Muscle of leg (tissue), 11 donors: ENCODE results near the gene RUFY1. TPM values are rescaled to one million over a fixed set of nuclear protein-coding genes. Genes with fewer than 3 reads are reported as not detected.
A peak's percentile ranks its signal among the peaks of the same experiment; 100 is the strongest.
"Not testable (repeated sequence)": the region's sequence is repeated elsewhere in the genome, so short reads cannot be mapped to it uniquely, and the experiment has no call there.

Experiments used
- DNase-seq: peaks from one replicate; pipeline ENCODE4 v3.0.0; 2013
- H3K27ac ChIP-seq: one replicate; pipeline ENCODE4 v1.5.1; 2013; ENCODE audit warnings: mild to moderate bottlenecking, low read length, control low read depth
- H3K27me3 ChIP-seq: one replicate; pipeline ENCODE4 v1.6.1; 2013; ENCODE audit warnings: low read length; ENCODE audit not compliant: control insufficient read depth, insufficient read depth
- H3K36me3 ChIP-seq: one replicate; pipeline ENCODE4 v1.6.1; 2013; ENCODE audit warnings: low read length; ENCODE audit not compliant: control insufficient read depth, insufficient read depth
- H3K4me1 ChIP-seq: one replicate; pipeline ENCODE4 v1.6.1; 2013; ENCODE audit warnings: low read length; ENCODE audit not compliant: control insufficient read depth, insufficient read depth
- H3K4me3 ChIP-seq: one replicate; pipeline ENCODE4 v1.5.1; 2013; ENCODE audit warnings: low read length, control low read depth
- H3K9me3 ChIP-seq: replicated peaks from 2 replicates; pipeline ENCODE4 v1.6.1; 2013; ENCODE audit warnings: low read depth, low read length; ENCODE audit not compliant: control insufficient read depth
- WGBS: methylation state at CpG from one replicate; pipeline ENCODE4 v1.1.5; 2013; ENCODE audit warnings: missing lambda C conversion rate; ENCODE audit not compliant: insufficient coverage; 5-methylcytosine and 5-hydroxymethylcytosine counted together
- polyA plus RNA-seq, 8 donors: library from polyadenylated mRNA; unstranded; fragments of 120-200 nt; gene quantifications; one replicate each; pipeline versions ENCODE4 v1.2.1 to v1.2.3, GENCODE V29; 2013; ENCODE audit warnings: inconsistent platforms in 1 of 8, low replicate concordance in 1 of 8; ENCODE audit not compliant: insufficient read length in 8 of 8, insufficient read depth in 1 of 8
- total RNA-seq: library from RNA; stranded (reverse); fragments of 120-200 nt; gene quantifications from one replicate; pipeline ENCODE4 v1.2.4, GENCODE V29; 2013

RUFY1 gene
- total and polyA plus RNA-seq, 9 donors: 30.9 to 41.0 (median 35.8) TPM

DNA sequence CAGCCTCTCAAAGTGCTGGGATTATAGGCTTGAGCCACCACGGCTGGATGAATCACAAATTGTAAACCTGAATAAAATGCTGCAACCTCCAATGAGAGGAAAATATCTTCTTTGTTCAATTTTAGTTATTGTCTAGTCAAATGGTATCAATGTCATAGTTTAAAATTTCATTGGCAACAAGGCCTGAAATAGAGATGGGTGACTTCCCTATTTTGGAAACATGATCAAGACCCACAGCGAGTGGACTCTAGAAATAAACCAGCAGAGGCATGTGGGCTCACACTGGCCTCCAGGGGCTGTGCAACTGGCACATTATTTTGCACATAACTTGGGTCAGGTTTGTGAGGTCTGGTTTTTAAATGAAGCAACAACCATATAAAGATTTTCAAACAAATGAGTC, 102.8 kb downstream of the RUFY1 start:
- not testable (repeated sequence) for H3K4me3 ChIP-seq, H3K4me1 ChIP-seq, DNase-seq, H3K27me3 ChIP-seq, H3K9me3 ChIP-seq, H3K36me3 ChIP-seq, H3K27ac ChIP-seq
- WGBS: no CpG with 5 or more reads among the region's 2 CpGs

DNA sequence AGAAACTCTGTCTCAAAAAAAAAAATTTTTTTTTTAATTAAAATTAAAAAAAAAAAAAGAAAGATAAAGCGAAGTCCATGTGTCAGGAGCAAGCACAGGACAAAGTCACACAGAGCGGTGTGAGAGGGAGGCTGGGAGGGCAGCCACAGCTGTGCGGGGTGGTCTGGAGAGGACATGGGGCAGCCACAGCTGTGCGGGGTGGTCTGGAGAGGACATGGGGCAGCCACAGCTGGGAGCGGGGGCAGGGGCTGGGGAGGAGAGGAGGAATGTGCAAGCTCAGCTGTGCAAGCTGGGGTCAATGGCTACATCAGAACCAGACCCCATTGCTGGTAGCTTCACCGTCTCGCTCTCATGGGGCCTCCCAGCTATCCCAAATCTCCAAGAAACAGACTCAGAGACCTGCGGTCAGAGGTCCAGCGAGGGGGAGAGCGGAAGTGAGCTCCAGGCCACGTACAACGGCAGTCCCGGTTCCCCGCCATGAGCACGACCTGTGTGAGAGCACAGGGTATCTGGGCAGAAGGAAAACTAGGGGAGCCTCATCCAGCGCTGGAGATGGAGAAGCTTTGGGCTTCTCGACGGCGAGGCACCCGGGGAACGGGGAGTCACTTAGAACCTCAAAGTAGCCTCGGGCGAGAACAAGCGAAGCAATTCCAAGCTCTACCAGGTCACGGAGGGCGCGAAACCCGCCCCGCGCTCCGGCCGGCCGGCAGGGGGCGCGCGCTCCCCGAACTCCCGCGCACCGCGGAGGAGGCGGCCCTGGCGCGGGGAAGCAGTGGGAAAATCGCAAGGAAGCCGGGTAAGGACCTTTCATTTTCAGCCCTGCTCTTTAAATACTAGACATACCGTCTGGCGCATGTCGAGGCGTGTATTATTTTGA, 107.2 kb downstream of the RUFY1 start:
- DNase-seq, H3K36me3 ChIP-seq, H3K27ac ChIP-seq, H3K27me3 ChIP-seq, H3K4me1 ChIP-seq, H3K9me3 ChIP-seq, H3K4me3 ChIP-seq: not testable (repeated sequence)
- no CpG with 5 or more reads among the region's 50 CpGs for WGBS

DNA sequence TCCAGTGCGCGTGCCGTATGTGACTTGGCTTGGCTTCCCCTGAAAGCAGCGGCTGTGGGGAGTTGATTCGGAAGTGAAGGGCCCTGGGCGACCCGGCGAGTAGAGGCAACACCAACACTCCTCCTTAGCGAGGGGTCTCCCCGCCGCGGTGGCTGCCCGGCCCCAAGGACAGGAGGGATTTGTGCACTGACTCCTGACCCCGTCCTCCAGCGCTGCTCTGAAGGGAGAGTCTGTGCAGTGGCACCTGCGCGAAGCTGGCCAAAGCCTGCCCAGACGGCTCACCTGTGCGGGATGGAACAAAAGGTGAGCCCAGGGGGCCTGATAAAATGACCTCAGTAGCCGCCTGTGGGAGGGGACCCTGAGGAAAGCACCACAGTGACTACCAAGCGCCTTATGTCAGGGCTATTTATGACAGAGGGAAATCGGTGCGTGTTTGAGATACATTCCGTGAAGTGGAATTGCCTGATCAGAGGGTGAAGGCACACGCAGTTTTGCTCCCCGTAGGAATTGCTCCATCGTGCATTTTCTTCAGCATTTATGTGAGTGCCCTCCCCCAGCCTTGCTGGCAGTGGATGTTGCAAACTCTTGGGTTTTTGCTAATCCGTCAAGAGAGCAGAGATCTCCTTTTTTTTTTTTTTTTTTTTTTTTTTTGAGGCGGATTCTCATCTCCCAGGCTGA, 108.0 kb downstream of the RUFY1 start:
- not testable (repeated sequence) for H3K36me3 ChIP-seq

More for the DNA sequence above, 108.0 kb downstream of the RUFY1 start:
- H3K4me3 ChIP-seq: peak overlapping the region; percentile 47
- H3K27me3 ChIP-seq, H3K9me3 ChIP-seq, H3K4me1 ChIP-seq: not testable (repeated sequence)
- DNase-seq: peak; percentile 29
- WGBS: 4% methylated on average over 9 of the region's 29 CpGs
- H3K27ac ChIP-seq: peak overlapping the region; percentile 20

Other genes starting within 250 kb of the RUFY1 start
- 28.7 TPM for gene ADAMTS2, start 205.1 kb upstream of the RUFY1 start, total RNA-seq
- gene ADAMTS2, start 205.1 kb upstream of the RUFY1 start, polyA plus RNA-seq: 10 to 100 TPM; 21.3 to 46.3 (median 35.7) TPM
- gene HNRNPH1, start 73.1 kb downstream of the RUFY1 start, total RNA-seq: 396 TPM
- 100 to 1,000 TPM; 430 to 829 (median 580) TPM for gene HNRNPH1, start 73.1 kb downstream of the RUFY1 start, polyA plus RNA-seq
- not detected for gene CBY3, start 130.5 kb downstream of the RUFY1 start, total RNA-seq
- gene CBY3, start 130.5 kb downstream of the RUFY1 start, polyA plus RNA-seq: under 1 TPM in 7 of 8 donors, not detected in 1; 0.39 to 0.63 (median 0.61) TPM
- gene CANX, start 148.4 kb downstream of the RUFY1 start, total RNA-seq: 202 TPM
- 100 to 1,000 TPM; 176 to 267 (median 213) TPM for gene CANX, start 148.4 kb downstream of the RUFY1 start, polyA plus RNA-seq
- 11.3 TPM for gene MAML1, start 182.3 kb downstream of the RUFY1 start, total RNA-seq
- gene MAML1, start 182.3 kb downstream of the RUFY1 start, polyA plus RNA-seq: 10 to 100 TPM; 21.2 to 35.1 (median 27.2) TPM
- gene LTC4S, start 243.4 kb downstream of the RUFY1 start, total RNA-seq: 2.3 TPM
- gene LTC4S, start 243.4 kb downstream of the RUFY1 start, polyA plus RNA-seq: 1 to 10 TPM; 2.3 to 4.6 (median 3.6) TPM